ENCODE measurements around the gene IFFO2. TPM values are rescaled to one million over a fixed set of nuclear protein-coding genes. Genes with fewer than 3 reads are reported as not detected.

IFFO2 gene
- total and polyA plus RNA-seq, 8 donors, result 13.9 to 38.4 (median 24.3) TPM

GRCh38 chr1:18992646-18993045 is 36.2 kb upstream of the IFFO2 start:
- no peak for TF ChIP-seq CTCF (IDR thresholded peaks at IDR 0.05)
- Histone ChIP-seq H3K4me3 (no peak overlapping the region), H3K27me3 (no peaks in the 10 kb centered on the region), H3K27ac (no peak overlapping the region), H3K36me3 (no peaks in the 10 kb centered on the region), H3K4me1 (peaks cover 0 to 11% (median 7%) of the 10 kb centered on the region in 3 donors), H3K9me3 (no peaks in the 10 kb centered on the region)
- no peak for ATAC-seq
- WGBS, 2 donors, result 81 to 83% methylated on average over 3 of the region's 3 CpGs
- no peak for FAIRE-seq
- intact Hi-C loops (cut with DNase I), result no loop called here
- DNase-seq, result peak in 1 of 6 donors; percentile 10

DNA sequence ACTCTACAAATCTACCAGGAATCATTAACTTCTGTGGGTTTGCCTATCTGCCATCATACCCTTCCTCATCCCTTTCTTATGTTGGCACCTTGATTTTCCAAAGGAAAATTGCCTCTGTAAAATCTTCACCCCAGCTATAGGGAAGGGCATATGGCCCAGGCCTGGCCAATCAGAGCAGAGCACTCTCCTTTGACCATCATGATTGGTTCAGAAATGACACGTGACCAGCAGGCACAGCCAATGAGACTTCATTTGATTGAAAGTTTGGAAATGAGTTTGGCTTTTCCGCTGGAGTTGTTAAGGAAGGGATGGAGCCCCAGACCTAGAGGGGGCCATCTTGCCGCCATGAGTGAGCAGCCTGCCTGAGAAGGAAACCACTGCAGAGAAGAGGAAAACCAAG is 35.1 kb upstream of the IFFO2 start:
- no peaks in the 10 kb centered on the region for H3K36me3 ChIP-seq
- 95 to 98% methylated on average over 3 of the region's 3 CpGs for WGBS, 2 donors
- intact Hi-C loops (cut with DNase I), result no loop called here
- peak in 1 of 6 donors; percentile 5 for DNase-seq
- H3K27me3 ChIP-seq, result no peaks in the 10 kb centered on the region
- no peak overlapping the region for H3K27ac ChIP-seq
- H3K9me3 ChIP-seq, result no peaks in the 10 kb centered on the region
- no peak for ATAC-seq
- H3K4me1 ChIP-seq, result peaks cover 0 to 11% (median 7%) of the 10 kb centered on the region in 3 donors
- no peak overlapping the region for H3K4me3 ChIP-seq
- FAIRE-seq, result no peak
- TF ChIP-seq CTCF (IDR thresholded peaks at IDR 0.05), result no peak

DNA sequence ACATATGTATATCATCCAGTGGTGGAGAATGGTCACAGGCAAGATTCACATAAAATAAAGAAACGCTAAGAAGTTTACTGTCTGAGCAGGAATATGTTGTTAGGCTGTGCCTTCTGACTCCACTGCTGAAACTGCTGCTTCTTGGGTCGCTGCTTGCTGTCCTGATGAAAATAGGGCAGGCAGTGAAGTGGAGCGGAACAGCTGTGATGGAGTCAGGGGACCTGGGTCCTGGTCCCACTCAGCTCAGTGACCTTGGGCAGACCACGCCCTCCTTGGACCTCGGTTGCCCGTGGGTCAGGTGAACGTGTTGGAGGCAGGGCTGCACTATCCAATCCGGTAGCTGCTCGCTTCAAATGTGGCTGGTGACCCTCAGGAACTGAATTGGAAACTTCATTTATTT is 33.4 kb upstream of the IFFO2 start:
- Histone ChIP-seq H3K27me3 (no peaks in the 10 kb centered on the region), H3K4me3 (no peak overlapping the region), H3K4me1 (peaks cover 0 to 11% (median 7%) of the 10 kb centered on the region in 3 donors), H3K27ac (peak overlapping the region in 3 of 4 donors; percentile 41 to 58 (median 46)), H3K9me3 (no peaks in the 10 kb centered on the region), H3K36me3 (no peaks in the 10 kb centered on the region)
- intact Hi-C loops (cut with DNase I), result no loop called here
- peak in 5 of 6 donors; percentile 48 to 71 (median 64) for DNase-seq
- TF ChIP-seq CTCF (IDR thresholded peaks at IDR 0.05), result no peak
- WGBS, 2 donors, result 37 to 44% methylated on average over 9 of the region's 9 CpGs
- peak; percentile 51 to 87 (median 75) for ATAC-seq
- no peak for FAIRE-seq

DNA sequence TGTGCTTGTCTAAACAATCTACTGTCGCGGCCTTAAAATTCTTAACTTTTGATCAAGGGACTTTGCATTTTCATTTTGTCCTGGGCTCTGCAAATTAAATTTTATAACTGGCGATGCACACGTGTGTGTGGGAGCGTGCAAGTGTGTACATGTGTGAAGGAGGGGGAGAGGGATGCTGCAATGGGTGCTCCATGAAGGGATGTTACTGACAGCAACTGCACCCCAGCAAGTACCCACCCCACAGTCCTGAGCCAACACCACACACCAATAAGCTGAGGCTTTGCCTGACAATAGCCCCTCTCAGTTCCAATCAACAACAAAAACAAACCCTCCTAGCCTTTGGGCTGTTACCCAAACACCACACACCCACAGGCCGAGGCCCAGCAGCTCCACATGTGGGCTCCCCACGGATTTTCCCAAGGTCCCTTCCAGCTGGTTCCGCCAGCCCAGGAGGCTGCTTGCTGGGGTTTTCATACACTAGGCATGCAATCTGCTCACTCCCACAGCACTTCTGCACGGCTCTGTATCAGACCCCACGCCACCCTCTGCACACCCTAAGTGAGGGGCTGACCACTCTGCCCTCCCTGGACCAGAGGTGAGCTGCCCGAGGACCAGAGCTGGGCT is 32.8 kb upstream of the IFFO2 start:
- no peaks in the 10 kb centered on the region for H3K27me3 ChIP-seq
- no peaks in the 10 kb centered on the region for H3K9me3 ChIP-seq
- H3K4me3 ChIP-seq, result no peak overlapping the region
- H3K4me1 ChIP-seq, result peaks cover 0 to 11% (median 7%) of the 10 kb centered on the region in 3 donors
- no peaks in the 10 kb centered on the region for H3K36me3 ChIP-seq
- peak overlapping the region in 3 of 4 donors; percentile 41 to 58 (median 46) for H3K27ac ChIP-seq
- no peak for TF ChIP-seq CTCF (IDR thresholded peaks at IDR 0.05)
- no peak for FAIRE-seq
- intact Hi-C loops (cut with DNase I), result no loop called here
- 36 to 37% methylated on average over 11 of the region's 11 CpGs for WGBS, 2 donors
- DNase-seq, result peak; percentile 69 to 85 (median 78)
- ATAC-seq, result peak; percentile 90 to 94 (median 91)

- H3K4me3 ChIP-seq, result no peak overlapping the region
- ATAC-seq, result no peak
- intact Hi-C loops (cut with DNase I), result no loop called here
- no peak for DNase-seq
- no peaks in the 10 kb centered on the region for H3K27me3 ChIP-seq
- no peak for TF ChIP-seq CTCF (IDR thresholded peaks at IDR 0.05)
- H3K4me1 ChIP-seq, result no peaks in the 10 kb centered on the region
- no peaks in the 10 kb centered on the region for H3K36me3 ChIP-seq
- no peak for FAIRE-seq
- no peaks in the 10 kb centered on the region for H3K9me3 ChIP-seq
- WGBS, 2 donors, result 93 to 95% methylated on average over 2 of the region's 2 CpGs
- no peak overlapping the region for H3K27ac ChIP-seq
Measured at GRCh38 chr1:18981242-18981641, 24.8 kb upstream of the IFFO2 start.

Measured in pancreas (tissue), 10 donors.